Progenitor cell of endocrine pancreas (in vitro differentiated cells): ENCODE data around the gene LRPPRC. TPM values are rescaled to one million over a fixed set of nuclear protein-coding genes. Genes with fewer than 3 reads are reported as not detected.
"Not testable (repeated sequence)": the region's sequence is repeated elsewhere in the genome, so short reads cannot be mapped to it uniquely, and the experiment has no call there.

ENCODE experiments used
- DNase-seq: peaks from one replicate; pipeline ENCODE4 v3.0.0; 2021; ENCODE audit warnings: low spot score; ENCODE audit not compliant: unreplicated experiment
- H3K27ac Mint-ChIP-seq: 2 replicates; pipeline ENCODE4 v1.8.0; 2021; ENCODE audit warnings: mild to moderate bottlenecking, moderate library complexity, mixed read lengths
- H3K27me3 Mint-ChIP-seq: 2 replicates; pipeline ENCODE4 v1.8.0; 2021; ENCODE audit warnings: mixed read lengths
- H3K36me3 Mint-ChIP-seq: 2 replicates; pipeline ENCODE4 v1.8.0; 2022; ENCODE audit warnings: mixed read lengths; ENCODE audit not compliant: insufficient read depth
- H3K4me1 Mint-ChIP-seq: 2 replicates; pipeline ENCODE4 v1.8.0; 2021; ENCODE audit warnings: low read depth, mixed read lengths
- H3K4me3 Mint-ChIP-seq: 2 replicates; pipeline ENCODE4 v1.8.0; 2021; ENCODE audit warnings: low read depth, mild to moderate bottlenecking, moderate library complexity, mixed read lengths
- H3K9me3 Mint-ChIP-seq: 2 replicates; pipeline ENCODE4 v1.8.0; 2021; ENCODE audit warnings: low read depth, mixed read lengths
- total RNA-seq: library from RNA; stranded (reverse); gene quantifications from 2 replicates; pipeline ENCODE4 v1.2.1, GENCODE V29; 2021
- TF ChIP-seq, protein P1 (sequence below): fragments of 200-600 bp; sonication (generic); IDR thresholded peaks from one replicate; pipeline ENCODE4 v1.5.0; 2021; ENCODE audit warnings: antibody characterized with exemption, mild to moderate bottlenecking; ENCODE audit not compliant: unreplicated experiment

LRPPRC gene
- total RNA-seq, 1 donor from 2014 or later, result 105 TPM

DNA sequence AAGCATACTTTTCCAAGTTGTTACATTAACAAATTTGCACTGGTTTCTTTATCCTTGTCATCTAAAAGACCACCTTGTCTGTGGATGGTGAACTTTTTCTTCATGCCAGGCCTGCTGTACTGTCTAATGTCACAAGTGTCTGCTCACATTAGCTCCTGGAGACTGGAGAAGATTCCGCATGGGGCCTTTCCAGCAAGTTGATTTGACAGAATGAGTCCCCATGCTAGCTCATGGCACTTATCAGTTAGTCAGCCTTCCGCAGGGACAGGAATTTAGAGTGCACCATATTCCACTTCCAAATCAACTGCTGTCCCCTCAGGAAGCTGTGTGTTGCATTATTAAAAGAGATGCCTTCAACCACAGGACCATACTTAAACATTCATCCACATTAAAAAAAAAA lies 41.4 kb upstream of the LRPPRC start:
- Mint-ChIP-seq H3K4me3 (no peak overlapping the region), H3K9me3 (no peaks in the 10 kb centered on the region), H3K36me3 (no peaks in the 10 kb centered on the region), H3K4me1 (no peaks in the 10 kb centered on the region), H3K27me3 (peaks cover 2% of the 10 kb centered on the region), H3K27ac (no peak overlapping the region)
- TF ChIP-seq, protein P1, sequence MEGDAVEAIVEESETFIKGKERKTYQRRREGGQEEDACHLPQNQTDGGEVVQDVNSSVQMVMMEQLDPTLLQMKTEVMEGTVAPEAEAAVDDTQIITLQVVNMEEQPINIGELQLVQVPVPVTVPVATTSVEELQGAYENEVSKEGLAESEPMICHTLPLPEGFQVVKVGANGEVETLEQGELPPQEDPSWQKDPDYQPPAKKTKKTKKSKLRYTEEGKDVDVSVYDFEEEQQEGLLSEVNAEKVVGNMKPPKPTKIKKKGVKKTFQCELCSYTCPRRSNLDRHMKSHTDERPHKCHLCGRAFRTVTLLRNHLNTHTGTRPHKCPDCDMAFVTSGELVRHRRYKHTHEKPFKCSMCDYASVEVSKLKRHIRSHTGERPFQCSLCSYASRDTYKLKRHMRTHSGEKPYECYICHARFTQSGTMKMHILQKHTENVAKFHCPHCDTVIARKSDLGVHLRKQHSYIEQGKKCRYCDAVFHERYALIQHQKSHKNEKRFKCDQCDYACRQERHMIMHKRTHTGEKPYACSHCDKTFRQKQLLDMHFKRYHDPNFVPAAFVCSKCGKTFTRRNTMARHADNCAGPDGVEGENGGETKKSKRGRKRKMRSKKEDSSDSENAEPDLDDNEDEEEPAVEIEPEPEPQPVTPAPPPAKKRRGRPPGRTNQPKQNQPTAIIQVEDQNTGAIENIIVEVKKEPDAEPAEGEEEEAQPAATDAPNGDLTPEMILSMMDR, result no peak
- DNase-seq, result no peak

DNA sequence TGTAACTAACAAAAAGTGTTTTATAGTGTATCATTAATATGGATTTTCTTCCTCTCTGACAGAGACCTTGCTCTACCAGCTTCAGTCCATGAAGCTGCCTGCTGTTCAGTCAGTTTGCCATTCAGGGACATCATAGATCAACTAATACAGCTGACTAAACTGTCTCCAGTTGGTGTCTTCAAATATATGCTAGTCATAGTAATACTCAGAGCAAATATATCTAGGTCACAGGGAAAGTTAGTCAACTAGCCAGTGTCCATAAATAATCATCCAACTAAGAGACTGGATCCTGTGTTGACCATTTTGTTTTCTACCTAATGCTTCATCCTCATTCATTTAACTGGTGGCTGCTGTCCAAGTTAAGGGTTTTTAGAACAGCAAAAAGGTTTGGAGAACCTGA lies 38.2 kb upstream of the LRPPRC start:
- H3K36me3 Mint-ChIP-seq, result no peaks in the 10 kb centered on the region
- peaks cover 11% of the 10 kb centered on the region for H3K27me3 Mint-ChIP-seq
- TF ChIP-seq, protein P1, result no peak
- H3K4me3 Mint-ChIP-seq, result no peak overlapping the region
- H3K27ac Mint-ChIP-seq, result no peak overlapping the region
- H3K9me3 Mint-ChIP-seq, result no peaks in the 10 kb centered on the region
- H3K4me1 Mint-ChIP-seq, result no peaks in the 10 kb centered on the region
- DNase-seq, result no peak

- not testable (repeated sequence) for DNase-seq, H3K4me1 Mint-ChIP-seq, H3K27ac Mint-ChIP-seq, H3K4me3 Mint-ChIP-seq, H3K9me3 Mint-ChIP-seq, H3K36me3 Mint-ChIP-seq
- peaks cover 27% of the 10 kb centered on the region for H3K27me3 Mint-ChIP-seq
Observed at GRCh38 chr2:44027076-44027475, 31.3 kb upstream of the LRPPRC start.

- Mint-ChIP-seq H3K27me3 (peaks cover 12% of the 10 kb centered on the region), H3K4me3 (no peak overlapping the region), H3K27ac (no peak overlapping the region), H3K36me3 (no peaks in the 10 kb centered on the region), H3K9me3 (no peaks in the 10 kb centered on the region), H3K4me1 (no peaks in the 10 kb centered on the region)
- TF ChIP-seq, protein P1, result no peak
- peak; percentile 61 for DNase-seq
Observed at GRCh38 chr2:44016282-44016681, 20.5 kb upstream of the LRPPRC start.

- H3K27me3 Mint-ChIP-seq, result peaks cover 15% of the 10 kb centered on the region
- no peak overlapping the region for H3K4me3 Mint-ChIP-seq
- no peak overlapping the region for H3K27ac Mint-ChIP-seq
- TF ChIP-seq, protein P1, result no peak
- no peak for DNase-seq
- H3K4me1 Mint-ChIP-seq, result no peaks in the 10 kb centered on the region
- no peaks in the 10 kb centered on the region for H3K9me3 Mint-ChIP-seq
- H3K36me3 Mint-ChIP-seq, result no peaks in the 10 kb centered on the region
Observed at GRCh38 chr2:44015239-44015638, 19.4 kb upstream of the LRPPRC start.

DNA sequence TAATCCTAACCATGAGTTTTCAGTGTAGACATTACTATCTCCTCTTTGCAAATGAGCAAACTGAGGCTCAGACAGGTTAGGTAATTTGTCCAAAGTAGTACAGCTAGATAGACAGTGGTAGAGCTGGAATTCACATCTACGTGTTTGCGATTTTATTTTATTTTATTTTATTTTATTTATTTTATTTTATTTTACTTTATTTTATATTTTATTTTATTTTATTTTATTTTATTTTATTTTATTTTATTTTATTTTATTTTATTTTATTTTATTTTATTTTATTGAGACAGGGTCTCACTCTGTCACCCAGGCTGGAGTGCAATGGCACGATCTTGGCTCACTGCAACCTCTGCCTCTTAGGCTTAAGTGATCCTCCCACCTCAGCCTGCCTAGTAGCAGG lies 17.4 kb upstream of the LRPPRC start:
- H3K4me1 Mint-ChIP-seq, H3K27ac Mint-ChIP-seq, DNase-seq, H3K36me3 Mint-ChIP-seq, H3K4me3 Mint-ChIP-seq, H3K9me3 Mint-ChIP-seq: not testable (repeated sequence)
- peaks cover 15% of the 10 kb centered on the region for H3K27me3 Mint-ChIP-seq
